ENCODE measurements around the gene MAGEE2.
"Not testable (repeated sequence)": the region's sequence is repeated elsewhere in the genome, so short reads cannot be mapped to it uniquely, and the experiment has no call there.

The MAGEE2 gene, protein sequence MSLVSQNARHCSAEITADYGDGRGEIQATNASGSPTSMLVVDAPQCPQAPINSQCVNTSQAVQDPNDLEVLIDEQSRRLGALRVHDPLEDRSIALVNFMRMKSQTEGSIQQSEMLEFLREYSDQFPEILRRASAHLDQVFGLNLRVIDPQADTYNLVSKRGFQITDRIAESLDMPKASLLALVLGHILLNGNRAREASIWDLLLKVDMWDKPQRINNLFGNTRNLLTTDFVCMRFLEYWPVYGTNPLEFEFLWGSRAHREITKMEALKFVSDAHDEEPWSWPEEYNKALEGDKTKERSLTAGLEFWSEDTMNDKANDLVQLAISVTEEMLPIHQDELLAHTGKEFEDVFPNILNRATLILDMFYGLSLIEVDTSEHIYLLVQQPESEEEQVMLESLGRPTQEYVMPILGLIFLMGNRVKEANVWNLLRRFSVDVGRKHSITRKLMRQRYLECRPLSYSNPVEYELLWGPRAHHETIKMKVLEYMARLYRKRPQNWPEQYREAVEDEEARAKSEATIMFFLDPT

DNA sequence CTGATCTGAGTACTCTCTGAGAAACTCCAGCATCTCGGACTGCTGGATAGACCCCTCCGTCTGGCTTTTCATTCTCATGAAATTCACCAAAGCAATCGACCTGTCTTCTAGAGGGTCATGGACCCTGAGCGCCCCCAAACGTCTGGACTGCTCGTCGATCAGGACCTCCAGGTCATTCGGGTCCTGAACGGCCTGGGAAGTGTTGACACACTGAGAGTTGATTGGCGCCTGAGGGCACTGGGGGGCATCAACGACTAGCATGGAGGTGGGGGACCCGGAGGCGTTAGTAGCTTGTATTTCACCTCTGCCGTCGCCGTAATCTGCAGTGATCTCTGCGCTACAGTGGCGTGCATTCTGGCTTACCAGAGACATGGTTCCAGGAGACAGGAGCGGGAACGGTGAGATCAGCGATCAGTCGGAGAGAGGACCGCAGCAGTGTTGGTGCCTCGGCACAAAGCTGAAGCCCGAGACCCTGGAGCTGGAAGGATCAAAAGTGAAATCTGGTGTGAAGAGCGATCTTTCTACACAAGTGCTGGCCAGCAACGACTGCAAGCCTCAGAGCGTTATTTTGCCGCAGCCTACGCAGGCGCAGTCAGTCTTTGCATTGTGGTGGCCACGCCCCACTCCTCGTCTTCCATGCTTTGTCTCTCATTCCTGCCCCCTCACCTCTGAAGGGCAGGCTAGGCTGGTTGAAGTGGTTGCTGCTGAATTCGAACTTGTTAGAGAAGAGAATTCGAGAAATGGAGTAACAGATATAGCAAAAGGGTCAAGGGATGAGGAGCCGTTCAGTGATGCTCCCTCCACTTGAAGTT, at the start of gene MAGEE2:
Gene MAGEE2, minus strand, starts transcription at position 575 of the 812 bp plus-strand sequence. Its CDS starts 203 bp downstream, at position 372.
- DNase-seq, result no peak

DNA sequence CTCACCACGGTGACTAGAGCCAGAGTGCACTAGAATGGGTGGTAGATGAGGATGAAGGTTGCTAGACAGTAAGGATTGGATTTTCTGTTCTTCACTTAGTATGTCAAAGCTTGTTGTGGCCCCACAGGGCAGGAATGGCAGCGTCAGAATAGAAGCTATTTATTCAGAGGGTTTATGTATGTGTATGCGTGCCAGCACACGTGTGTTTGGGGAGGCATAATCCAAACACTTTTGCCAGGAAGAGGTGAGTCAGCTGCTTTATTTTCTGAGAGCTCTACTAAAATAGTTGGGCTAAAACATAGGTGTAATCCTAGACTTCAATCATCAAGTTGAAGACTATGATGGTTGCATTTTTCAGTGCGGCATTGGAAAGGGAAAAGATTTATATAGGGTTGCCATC, 1.2 kb upstream of the MAGEE2 start:
- no peak for DNase-seq

DNA sequence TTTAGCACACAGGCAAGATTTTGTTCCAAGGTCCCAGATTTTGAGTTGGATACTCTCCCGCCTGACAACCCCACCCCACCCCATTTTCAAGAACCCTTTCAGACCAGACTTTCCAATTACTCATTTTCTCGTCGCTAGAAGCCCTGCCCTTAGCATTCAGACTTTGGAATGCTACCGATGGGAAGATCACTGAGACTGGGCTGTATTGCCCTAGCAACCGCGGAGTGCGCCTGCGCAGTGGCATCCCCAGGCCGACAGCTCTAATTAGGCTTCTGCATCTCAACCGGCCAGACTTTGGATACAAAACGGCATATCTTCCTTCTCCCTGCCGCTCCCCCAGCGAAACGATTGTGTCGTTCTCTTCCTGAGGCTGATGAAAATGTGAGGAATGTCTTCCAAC, 3.4 kb downstream of the MAGEE2 start:
- no peak for DNase-seq

GRCh38 chrX:75768063-75768462, 17.0 kb downstream of the MAGEE2 start:
- not testable (repeated sequence) for DNase-seq

DNA sequence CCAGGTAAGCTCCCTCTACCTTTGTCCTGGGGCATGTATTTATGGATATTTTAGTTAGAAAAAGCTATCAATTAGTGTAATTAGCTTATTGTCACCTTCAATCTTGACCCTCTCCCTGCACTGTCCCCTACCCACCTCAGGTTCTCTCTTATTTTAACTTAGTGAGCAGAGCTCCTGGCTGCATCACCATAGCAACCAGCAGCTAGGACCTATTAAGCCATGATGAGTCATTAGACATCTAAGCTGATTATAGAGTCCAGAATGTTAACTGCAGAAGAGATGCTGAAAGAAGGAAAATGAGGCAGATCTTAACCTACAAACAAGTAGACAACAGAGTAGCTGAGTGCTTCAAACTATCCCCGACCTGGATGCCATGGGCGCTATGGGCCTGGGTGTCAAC, 36.6 kb downstream of the MAGEE2 start:
- no peak for DNase-seq

DNA sequence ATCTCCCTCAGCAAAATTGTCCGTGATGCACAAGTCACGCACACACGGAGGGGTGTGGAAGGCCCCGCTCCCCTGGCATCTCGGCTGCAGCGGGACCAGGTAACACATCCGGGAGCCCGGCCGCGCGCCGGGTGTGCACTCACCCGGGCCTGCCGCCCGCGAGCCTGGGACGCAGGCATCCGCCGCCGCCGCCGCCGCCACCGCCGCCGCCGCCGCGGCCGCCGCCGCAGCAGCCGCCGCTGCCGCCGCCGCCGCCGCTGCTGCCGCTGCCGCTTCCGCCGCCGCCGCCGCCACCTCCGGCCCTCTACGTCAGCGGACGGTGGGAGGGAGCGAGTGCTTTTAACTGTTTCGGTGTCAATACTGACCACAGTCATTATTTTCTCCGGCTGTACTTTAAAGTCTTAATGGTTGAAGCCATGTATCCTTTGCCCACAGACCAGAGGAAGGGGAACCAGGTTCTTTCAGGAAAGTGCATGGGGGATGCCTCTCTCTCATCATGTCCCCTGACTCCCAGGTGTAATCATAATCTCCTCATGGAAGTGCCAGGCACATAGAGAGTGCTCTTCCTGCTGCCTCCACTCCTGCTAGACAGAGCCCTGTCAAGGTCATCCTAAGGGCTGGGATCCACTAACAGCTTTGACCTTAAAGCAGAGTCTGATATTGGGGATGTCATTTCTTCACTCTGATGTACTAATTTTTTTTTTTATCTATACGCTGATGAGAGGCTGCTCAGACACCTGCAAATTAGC, 38.0 kb downstream of the MAGEE2 start:
- DNase-seq, result peak; percentile 1
